Activated CD4-positive, alpha-beta T cell treated with anti-CD3 and anti-CD28 coated beads, Interleukin-2, Interleukin-4, amounts not matched to agents 100 ng/mL and 50 ng/mL, durations not matched to agents 16 hours and 8 hours (primary cell): Measurements from ENCODE around the gene CYTH4.
"Not testable (repeated sequence)": the region's sequence is repeated elsewhere in the genome, so short reads cannot be mapped to it uniquely, and the experiment has no call there.

ENCODE experiments used
- DNase-seq: peaks from one replicate; pipeline ENCODE4 v3.0.0-alpha.2; 2020; ENCODE audit warnings: low spot score

The CYTH4 gene

GRCh38 chr22:37249986-37250385, 32.3 kb upstream of the CYTH4 start:
- DNase-seq: no peak

- not testable (repeated sequence) for DNase-seq
These were observed 30.5 kb upstream of the CYTH4 start for GRCh38 chr22:37251836-37252235.

- DNase-seq: no peak
These were observed 29.1 kb upstream of the CYTH4 start for GRCh38 chr22:37253126-37253660.

GRCh38 chr22:37254209-37254866, 28.0 kb upstream of the CYTH4 start:
- no peak for DNase-seq

DNA sequence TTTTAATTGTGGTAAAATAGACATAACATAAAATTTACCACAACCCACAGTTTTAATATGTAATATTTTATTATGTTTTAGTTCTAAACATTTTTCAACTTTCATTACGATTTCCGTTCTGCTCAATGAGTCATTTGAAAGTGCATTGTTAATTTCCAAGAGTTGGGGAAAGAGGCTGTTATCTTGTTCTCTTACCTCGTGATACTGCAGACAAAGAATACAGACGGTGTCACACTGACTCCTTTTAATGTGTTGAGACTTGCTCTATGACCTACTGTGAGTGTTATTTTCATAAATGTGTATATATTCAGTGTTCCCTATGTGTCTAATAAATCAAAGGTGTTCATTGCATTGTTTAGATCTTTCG, 27.5 kb upstream of the CYTH4 start:
- DNase-seq: no peak

DNA sequence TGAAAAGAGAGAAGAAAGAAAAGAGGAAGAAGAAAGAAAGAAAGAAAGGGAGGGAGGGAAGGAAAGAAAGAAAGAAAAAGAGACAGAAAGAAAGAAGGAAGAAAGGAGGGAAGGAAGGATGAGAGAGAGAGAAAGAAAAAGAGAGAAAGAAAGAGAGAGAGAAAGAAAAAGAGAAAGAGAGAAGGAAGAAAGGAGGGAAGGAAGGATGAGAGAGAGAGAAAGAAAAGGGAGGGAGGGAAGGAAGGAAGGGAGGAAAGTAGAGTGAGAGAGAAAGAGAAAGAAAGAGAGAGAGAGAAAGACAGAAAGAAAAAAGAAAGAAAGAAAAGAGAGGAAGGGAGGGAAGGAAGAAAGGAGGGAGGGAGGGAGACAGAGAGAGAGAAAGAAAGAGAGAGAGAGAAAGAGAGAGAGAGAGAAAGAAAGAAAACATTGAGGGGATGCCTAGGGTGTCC, 26.7 kb upstream of the CYTH4 start:
- no peak for DNase-seq

DNA sequence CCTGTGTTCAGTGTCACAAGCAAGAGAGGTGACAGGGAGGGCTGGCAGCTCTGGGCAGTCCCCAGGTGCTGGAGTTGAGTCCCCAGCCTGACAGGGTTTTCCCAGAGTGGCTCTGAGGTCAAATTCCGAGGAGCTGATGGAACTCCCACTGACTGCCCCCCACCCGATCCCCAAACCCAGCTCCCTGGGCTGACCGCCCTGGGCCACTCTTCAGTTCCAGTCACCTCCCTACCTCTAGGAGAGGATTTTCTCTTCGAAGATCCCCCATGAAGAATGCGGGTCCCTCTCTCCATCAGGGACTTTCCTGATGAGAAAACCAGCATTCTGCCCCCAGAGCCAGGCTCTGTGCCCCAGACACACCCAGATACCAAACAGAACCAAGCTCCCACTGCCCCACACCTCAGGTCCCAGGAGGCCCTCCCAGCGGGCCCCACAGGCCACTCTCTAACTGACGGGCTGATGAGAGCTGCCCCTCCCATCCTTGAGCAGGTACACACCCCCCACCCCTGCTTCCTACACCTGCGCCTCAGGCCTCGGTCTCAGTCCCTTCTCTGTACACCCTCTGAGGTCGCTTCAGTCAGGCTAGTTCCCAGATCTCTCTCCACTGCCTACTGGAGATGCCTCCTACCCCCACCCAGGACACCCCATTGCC, 26.1 kb upstream of the CYTH4 start:
- no peak for DNase-seq

GRCh38 chr22:37258005-37258752, 24.1 kb upstream of the CYTH4 start:
- DNase-seq: no peak

- no peak for DNase-seq
These were observed 23.4 kb upstream of the CYTH4 start for GRCh38 chr22:37258753-37259401.

GRCh38 chr22:37259540-37260029, 22.7 kb upstream of the CYTH4 start:
- DNase-seq: no peak

- DNase-seq: no peak
These were observed 22.0 kb upstream of the CYTH4 start for GRCh38 chr22:37260155-37260795.

DNA sequence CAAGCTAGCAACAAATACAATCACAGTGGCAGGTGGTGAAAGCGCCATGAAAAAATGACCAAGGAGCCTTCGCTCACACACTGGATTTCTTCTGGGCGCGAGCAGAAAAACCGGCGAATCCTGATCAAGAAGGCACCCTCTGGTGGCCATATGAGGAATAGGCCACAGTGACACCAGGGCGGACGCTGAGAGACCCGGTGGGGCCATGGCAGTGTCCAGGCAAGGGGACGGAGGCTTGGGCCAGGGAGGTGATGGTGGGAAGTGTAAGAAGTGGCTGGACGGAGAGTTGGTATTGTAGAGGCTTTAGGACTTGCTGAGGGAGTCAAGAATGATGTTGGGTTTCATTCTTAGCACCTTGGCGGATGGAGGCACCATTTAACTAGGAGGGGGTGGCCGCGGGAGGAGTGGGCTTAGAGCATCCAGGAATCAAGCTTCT, 21.4 kb upstream of the CYTH4 start:
- peak; percentile 66 for DNase-seq

GRCh38 chr22:37262346-37262745, 20.0 kb upstream of the CYTH4 start:
- DNase-seq: no peak

DNA sequence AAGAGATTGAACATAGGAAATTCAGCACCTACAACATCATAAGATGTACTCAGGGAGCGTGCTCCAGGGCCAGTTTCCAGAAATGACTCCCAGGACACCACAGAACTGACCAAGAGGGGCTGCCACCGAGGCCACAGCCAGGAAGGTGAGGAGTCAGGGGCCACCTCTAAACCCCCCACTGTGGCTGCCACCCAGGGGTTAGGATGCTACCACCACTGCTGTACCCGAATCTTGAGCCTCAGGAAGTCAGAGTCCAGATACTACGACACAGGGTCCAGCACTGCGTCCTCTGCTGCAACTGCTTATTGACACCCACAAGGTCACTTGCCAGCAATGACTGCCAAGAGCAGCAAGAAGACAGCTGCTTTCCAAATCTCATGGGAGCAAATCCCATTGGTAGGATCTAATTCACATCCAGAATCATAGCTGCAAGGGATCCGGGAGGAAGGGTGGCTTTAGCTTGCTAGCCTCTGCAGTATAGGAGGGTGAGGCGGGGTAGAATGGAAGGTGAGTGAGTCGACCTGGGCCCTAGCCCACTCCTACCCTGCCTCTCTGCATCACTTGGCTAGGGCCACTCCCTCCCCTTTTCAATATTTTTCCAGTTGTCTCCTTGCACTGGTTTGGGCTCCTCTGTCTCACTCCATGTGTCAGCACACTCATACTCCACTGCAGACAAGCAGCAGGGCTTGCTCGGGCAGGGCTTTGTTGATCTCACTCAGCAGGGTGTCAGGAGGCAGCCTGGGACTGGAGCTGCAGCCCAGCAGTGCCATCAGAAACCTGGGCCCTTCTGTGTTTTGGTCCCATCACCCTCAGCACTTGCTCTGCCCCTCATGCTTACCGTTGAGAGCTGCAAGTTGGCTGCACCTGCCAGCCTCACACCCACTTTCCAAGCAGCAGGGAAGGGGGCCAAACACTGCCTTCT, 18.1 kb upstream of the CYTH4 start:
- DNase-seq: no peak

DNA sequence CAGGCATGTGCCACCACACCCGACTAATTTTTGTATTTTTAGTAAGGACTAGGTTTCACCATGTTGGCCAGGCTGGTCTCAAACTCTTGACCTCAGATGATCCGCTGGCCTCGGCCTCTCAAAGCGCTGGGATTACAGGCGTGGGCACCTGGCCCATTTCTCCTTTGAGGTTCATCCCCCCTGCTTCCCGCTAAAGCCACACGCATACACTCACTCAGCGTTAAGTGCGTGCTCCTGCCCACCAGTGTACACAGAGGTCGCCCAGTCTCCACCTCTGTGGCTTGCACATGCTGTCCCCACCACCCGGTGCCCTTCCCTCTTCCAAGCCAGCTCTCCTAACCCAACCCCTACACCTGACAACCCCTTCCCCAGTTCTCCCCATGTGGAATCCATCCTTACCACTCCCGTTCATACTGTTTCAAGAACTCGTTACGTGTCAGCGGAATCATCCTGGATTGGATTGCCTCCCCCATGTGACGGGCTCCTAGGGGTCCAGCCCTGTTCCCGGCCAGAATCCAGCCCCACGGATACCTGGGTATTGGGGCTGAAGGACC, 15.7 kb upstream of the CYTH4 start:
- DNase-seq: no peak

GRCh38 chr22:37267135-37267587, 15.1 kb upstream of the CYTH4 start:
- DNase-seq: peak; percentile 71

GRCh38 chr22:37267661-37268413, 14.5 kb upstream of the CYTH4 start:
- no peak for DNase-seq

GRCh38 chr22:37269936-37270678, 12.2 kb upstream of the CYTH4 start:
- no peak for DNase-seq
